K562 (cell line): ENCODE results near the gene NGRN. TPM values are rescaled to one million over a fixed set of nuclear protein-coding genes. Genes with fewer than 3 reads are reported as not detected.

Experiments
- ATAC-seq: fragments of 200-7000 bp; cut with Tn5 transposase; 3 replicates; pipeline ENCODE4 v1.9.1; 2020; ENCODE audit warnings: moderate library complexity
- BruUV-seq: library from RNA; stranded (reverse); fragments of 400-500 nt; replicated peaks from 2 replicates; lab custom pipeline; 2021; lab: Mats Ljungman, UMichigan
- CTCF ChIA-PET: fragments of 300-600 bp; formaldehyde crosslinking; extraction: SDS; loops from one replicate; lab custom pipeline; 2021; ENCODE audit warnings: low intra/inter-chr PET ratio; lab: Yijun Ruan, JAX
- POLR2A ChIA-PET: fragments of 300-600, 350-650 bp; sonication (Branson Sonifier 250); formaldehyde crosslinking; extraction: SDS; loops from one replicate; lab custom pipeline; 2021; ENCODE audit warnings: antibody characterized with exemption, inconsistent platforms; lab: Yijun Ruan, JAX
- DNase-seq, 4 experiments: peaks; one replicate each; pipeline versions ENCODE4 v3.0.0 to v3.0.0-alpha.2; 2011 to 2018; ENCODE audit warnings: low spot score in 3 of 4, mixed read lengths in 3 of 4; ENCODE audit errors: extremely low read depth in 1 of 4
- FAIRE-seq: peaks from 2 replicates; lab custom pipeline; 2011; peaks lifted over from hg19 to GRCh38; lab: Jason Lieb, UNC
- H2AFZ ChIP-seq: 2 replicates; pipeline ENCODE4 v1.6.0; 2011; ENCODE audit warnings: low read depth, low read length, control low read depth, inconsistent platforms
- H3K27ac ChIP-seq: fragments of 200-600 bp; 3 replicates; pipeline ENCODE4 v1.8.0; 2011; ENCODE audit warnings: low read depth, mild to moderate bottlenecking, control low read depth, inconsistent platforms, low read length, moderate library complexity, mixed read lengths; ENCODE audit errors: extremely low read depth
- H3K27me3 ChIP-seq, 2 experiments: fragments of 300-600 bp in 1 of 2; 2 replicates in 1 of 2; 3 replicates in 1 of 2; pipeline versions ENCODE4 v1.6.0 to v1.8.0; 2011; ENCODE audit warnings: inconsistent platforms in 2 of 2, low read length in 2 of 2, mild to moderate bottlenecking in 1 of 2, mixed read lengths in 1 of 2, moderate library complexity in 1 of 2; ENCODE audit not compliant: control insufficient read depth in 2 of 2, insufficient read depth in 2 of 2
- H3K36me3 ChIP-seq: fragments of 300-600 bp; 3 replicates; pipeline ENCODE4 v1.8.0; 2011; ENCODE audit warnings: mild to moderate bottlenecking, low read length, inconsistent platforms; ENCODE audit not compliant: control insufficient read depth, insufficient read depth
- H3K4me1 ChIP-seq, 2 experiments: fragments of 200-600 bp in 1 of 2; replicated peaks in 1 of 2; 2 replicates in 1 of 2; 3 replicates in 1 of 2; pipeline versions ENCODE4 v1.5.1 to v1.8.0; 2011; ENCODE audit warnings: inconsistent platforms in 2 of 2, low read length in 2 of 2, mild to moderate bottlenecking in 1 of 2, mixed read lengths in 1 of 2, moderate library complexity in 1 of 2; ENCODE audit not compliant: control insufficient read depth in 2 of 2, insufficient read depth in 2 of 2
- H3K4me2 ChIP-seq: 2 replicates; pipeline ENCODE4 v1.6.1; 2011; ENCODE audit warnings: low read length, control low read depth, inconsistent platforms, mixed read lengths; ENCODE audit not compliant: insufficient read depth
- H3K4me3 ChIP-seq: fragments of 200-600 bp; sonication (generic), shearing (Covaris generic); 2 replicates; pipeline ENCODE4 v1.5.1; 2016; ENCODE audit warnings: control low read depth, inconsistent platforms
- H3K79me2 ChIP-seq: fragments of 200-600 bp; 3 replicates; pipeline ENCODE4 v1.8.0; 2011; ENCODE audit warnings: low read length, inconsistent platforms; ENCODE audit not compliant: control insufficient read depth, insufficient read depth
- H3K9ac ChIP-seq, 2 experiments: 2 replicates each; pipeline versions ENCODE4 v1.6.0 to v1.6.1; 2011; ENCODE audit warnings: low read depth in 2 of 2, low read length in 2 of 2, control low read depth in 1 of 2, inconsistent platforms in 1 of 2, mild to moderate bottlenecking in 1 of 2, mixed read lengths in 1 of 2; ENCODE audit not compliant: insufficient read depth in 1 of 2
- H3K9me1 ChIP-seq: one replicate; pipeline ENCODE4 v1.6.0; 2011; ENCODE audit warnings: inconsistent platforms, mild to moderate bottlenecking, low read length, moderate library complexity; ENCODE audit not compliant: control insufficient read depth, insufficient read depth
- H3K9me3 ChIP-seq: replicated peaks from 2 replicates; pipeline ENCODE4 v1.5.1; 2011; ENCODE audit warnings: low read depth, low read length, inconsistent platforms; ENCODE audit not compliant: control insufficient read depth, insufficient read depth
- H4K20me1 ChIP-seq: replicated peaks from 2 replicates; pipeline ENCODE4 v1.6.1; 2011; ENCODE audit warnings: low read length, inconsistent platforms, mixed read lengths; ENCODE audit not compliant: control insufficient read depth, insufficient read depth
- ARNT ChIP-seq, 2 experiments: fragments of 450-650 bp; IDR thresholded peaks; 2 replicates each; pipeline ENCODE4 v1.6.1; 2016; ENCODE audit warnings: mild to moderate bottlenecking in 1 of 2
- CHD1 ChIP-seq: fragments of 200-600 bp; sonication (generic); IDR thresholded peaks from one replicate; pipeline ENCODE4 v1.6.1; 2012; ENCODE audit warnings: mild to moderate bottlenecking, moderate library complexity, low read length, inconsistent platforms
- E2F8 ChIP-seq: fragments of 450-650 bp; IDR thresholded peaks from 2 replicates; pipeline ENCODE4 v1.7.1; 2018; ENCODE audit warnings: mild to moderate bottlenecking, low read depth; ENCODE audit not compliant: partially characterized antibody
- GATA2 ChIP-seq: sonication (generic); formaldehyde crosslinking; IDR thresholded peaks from 2 replicates; pipeline ENCODE4 v1.4.0; 2020; ENCODE audit warnings: mild to moderate bottlenecking, missing genetic modification reagents
- HDAC3 ChIP-seq: fragments of 450-650 bp; IDR thresholded peaks from 2 replicates; pipeline ENCODE4 v1.6.1; 2018; ENCODE audit warnings: borderline replicate concordance, mild to moderate bottlenecking, moderate library complexity; ENCODE audit not compliant: partially characterized antibody
- MCM3 ChIP-seq: fragments of 450-650 bp; IDR thresholded peaks from 2 replicates; pipeline ENCODE4 v1.6.1; 2016
- PRMT5 ChIP-seq: sonication (generic); formaldehyde crosslinking; IDR thresholded peaks from 2 replicates; pipeline ENCODE4 v1.5.0; 2020; ENCODE audit warnings: missing genetic modification reagents
- SNAPC5 ChIP-seq: fragments of 250-450 bp; sonication (Bioruptor Pico); IDR thresholded peaks from 2 replicates; pipeline ENCODE4 v1.8.0; 2021; ENCODE audit warnings: moderate library complexity, mild to moderate bottlenecking, inconsistent platforms
- ZEB2 ChIP-seq: fragments of 450-650 bp; IDR thresholded peaks from 2 replicates; pipeline ENCODE4 v1.6.1; 2016
- ZKSCAN1 ChIP-seq: fragments of 150-350 bp; IDR thresholded peaks from 2 replicates; pipeline ENCODE4 v1.6.1; 2016; ENCODE audit warnings: low read depth, low read length
- ZSCAN29 ChIP-seq: fragments of 450-650 bp; IDR thresholded peaks from 2 replicates; pipeline ENCODE4 v1.6.1; 2017
- whole genome bisulfite sequencing: fragments of 100-300 bp; shearing (Covaris generic); methylation state at CpG from one replicate; pipeline ENCODE4 v1.1.6; 2016; ENCODE audit warnings: low coverage, mixed read lengths; ENCODE audit not compliant: insufficient coverage; ENCODE audit errors: missing lambda C conversion rate; 5-methylcytosine and 5-hydroxymethylcytosine counted together
- in situ Hi-C: fragments of 300-500 bp; cut with MboI; formaldehyde crosslinking; loops from 4 replicates; pipeline ENCODE4 v1.15.0; 2018; ENCODE audit warnings: inconsistent platforms, mixed read lengths
- intact Hi-C: fragments of 100-400 bp; cut with micrococcal nuclease; formaldehyde crosslinking; loops from 2 replicates; pipeline ENCODE4 v1.14.2; 2022
- polyA plus RNA-seq, 8 experiments: library from polyadenylated mRNA; depleted of rRNA in 4 of 8; stranded (reverse) in 5 of 8; unstranded in 3 of 8; fragments of >200 nt; fragmentation: Nextera tagmentation in 2 of 8; fragmentation: Illumina TruSeq in 1 of 8; extraction: Ambion mirVana in 2 of 8; extraction: Trizol in 1 of 8; gene quantifications; 2 replicates each; pipeline versions ENCODE4 v1.2.1 to v1.2.3, GENCODE V29; 2011 to 2014; ENCODE audit warnings: inconsistent platforms in 1 of 8, missing spikeins in 1 of 8
- total RNA-seq, 7 experiments: library from RNA; depleted of rRNA in 6 of 7; stranded (reverse); fragments of >200 nt in 6 of 7; fragmentation: Illumina TruSeq in 2 of 7; extraction: Trizol in 2 of 7; gene quantifications; 2 replicates each; pipeline versions ENCODE4 v1.2.1 to v1.2.3, GENCODE V29; 2011 to 2021; ENCODE audit warnings: low replicate concordance in 1 of 7
- TF ChIP-seq, protein P1 (sequence below): fragments of 450-650 bp; formaldehyde crosslinking; IDR thresholded peaks from 2 replicates; pipeline ENCODE4 v1.4.0; 2020; ENCODE audit warnings: mild to moderate bottlenecking, moderate library complexity
- TF ChIP-seq, protein P2 (sequence below), 3 experiments: IDR thresholded peaks in 2 of 3; conservative IDR thresholded peaks in 1 of 3; 2 replicates each; pipeline ENCODE4 v1.5.1; 2011 to 2012; ENCODE audit warnings: low read length in 3 of 3, mild to moderate bottlenecking in 3 of 3, control low read depth in 2 of 3, improper control_type of control experiment in 1 of 3, inconsistent platforms in 1 of 3, low read depth in 1 of 3, mixed read lengths in 1 of 3, moderate library complexity in 1 of 3; ENCODE audit not compliant: insufficient read depth in 2 of 3

NGRN gene
- total and polyA plus RNA-seq, 9 of the 15 experiments (the other 6 are each of a cell fraction or from before 2014, with no cell fraction given): 14.0 to 73.4 (median 60.0) TPM

DNA sequence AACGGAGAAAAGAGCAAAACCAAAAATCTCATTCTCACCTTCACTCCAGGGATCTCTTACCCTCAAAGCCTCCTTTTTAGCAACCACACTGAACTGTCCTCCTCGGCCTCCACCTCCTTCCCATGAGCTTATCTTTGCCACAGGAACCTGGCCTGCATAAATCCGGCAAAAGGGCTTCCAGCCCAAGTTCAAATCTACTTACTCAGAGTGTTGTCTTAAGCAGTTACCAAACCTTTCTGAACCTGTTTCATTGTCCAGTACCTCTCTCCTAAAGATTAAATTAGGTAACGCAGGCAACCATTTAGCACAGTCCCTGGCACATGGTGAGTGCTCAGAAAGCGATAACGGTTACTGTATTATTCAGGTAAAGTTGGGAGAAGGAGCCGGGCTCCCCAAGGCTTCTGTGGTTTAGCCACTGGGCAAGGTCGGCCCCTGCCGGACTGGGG is 32.5 kb upstream of the NGRN start:
- in situ Hi-C loops (loop anchor here (10.0 kb wide), 1 partner anchor 448 kb away; no protein-coding TSS in a partner anchor), intact Hi-C loops (loop anchor here (1.0 to 5.0 kb wide), 2 partner anchors 54 to 90 kb away; no protein-coding TSS in a partner anchor)
- Histone ChIP-seq H3K9me1 (no peaks in the 10 kb centered on the region), H3K4me3 (peak overlapping the region; percentile 78), H3K79me2 (peaks cover 32% of the 10 kb centered on the region), H4K20me1 (0 out of 2 replicates have a peak, but pooled peaks cover 4% of the 10 kb centered on the region), H3K4me1 (peaks cover 7 to 41% of the 10 kb centered on the region in 2 experiments; a peak in 3 of 5 replicates), H3K27ac (peak overlapping the region; percentile 83), H3K9me3 (no peaks in the 10 kb centered on the region), H3K36me3 (peaks cover 54% of the 10 kb centered on the region), H2AFZ (peak overlapping the region; percentile 66), H3K4me2 (peak overlapping the region; percentile 94), H3K9ac (peak overlapping the region; percentile 79 to 93), H3K27me3 (no peaks in the 10 kb centered on the region)
- FAIRE-seq: peak; percentile 82
- WGBS: 0% methylated on average over 9 of the region's 9 CpGs
- ATAC-seq: peak; percentile 8
- CTCF ChIA-PET: interaction anchor here (0.5 to 1.4 kb wide), 4 partner anchors 73 to 462 kb away, joined by 3 to 8 read pairs (median 4); no protein-coding TSS in a partner anchor
- BruUV-seq: no TSS peak
- peak in 2 of 4 experiments; percentile 36 to 64 for DNase-seq
- POLR2A ChIA-PET: interaction anchor here (0.5 to 2.0 kb wide), 12 partner anchors 9 to 151 kb away, joined by 3 to 15 read pairs (median 4); partner anchors contain the start of genes SEMA4B and TTLL13
- TF ChIP-seq SNAPC5 (CRISPR knock-in tag) (no peak), HDAC3 (no peak), MCM3 (no peak), CHD1 (no peak), PRMT5 (CRISPR knock-in tag) (no peak), ZSCAN29 (0 out of 2 replicates have a peak, but pooled peaks have one; percentile 36), E2F8 (no peak), ZKSCAN1 (peak; percentile 60; the same call in 1 of the 2 replicates), ARNT (IDR thresholded peaks at IDR 0.05) (peak in 1 of 2 experiments; percentile 36; a peak in 1 of 4 replicates), ZEB2 (peak; percentile 40; the same call in 1 of the 2 replicates), GATA2 (CRISPR knock-in tag) (0 out of 2 replicates have a peak, but pooled peaks have one; percentile 42)
- TF ChIP-seq, protein P1, sequence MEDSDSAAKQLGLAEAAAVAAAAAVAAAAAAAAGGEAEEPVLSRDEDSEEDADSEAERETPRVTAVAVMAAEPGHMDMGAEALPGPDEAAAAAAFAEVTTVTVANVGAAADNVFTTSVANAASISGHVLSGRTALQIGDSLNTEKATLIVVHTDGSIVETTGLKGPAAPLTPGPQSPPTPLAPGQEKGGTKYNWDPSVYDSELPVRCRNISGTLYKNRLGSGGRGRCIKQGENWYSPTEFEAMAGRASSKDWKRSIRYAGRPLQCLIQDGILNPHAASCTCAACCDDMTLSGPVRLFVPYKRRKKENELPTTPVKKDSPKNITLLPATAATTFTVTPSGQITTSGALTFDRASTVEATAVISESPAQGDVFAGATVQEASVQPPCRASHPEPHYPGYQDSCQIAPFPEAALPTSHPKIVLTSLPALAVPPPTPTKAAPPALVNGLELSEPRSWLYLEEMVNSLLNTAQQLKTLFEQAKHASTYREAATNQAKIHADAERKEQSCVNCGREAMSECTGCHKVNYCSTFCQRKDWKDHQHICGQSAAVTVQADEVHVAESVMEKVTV (CRISPR knock-in tag): 0 out of 2 replicates have a peak, but pooled peaks have one; percentile 28
- TF ChIP-seq, protein P2, sequence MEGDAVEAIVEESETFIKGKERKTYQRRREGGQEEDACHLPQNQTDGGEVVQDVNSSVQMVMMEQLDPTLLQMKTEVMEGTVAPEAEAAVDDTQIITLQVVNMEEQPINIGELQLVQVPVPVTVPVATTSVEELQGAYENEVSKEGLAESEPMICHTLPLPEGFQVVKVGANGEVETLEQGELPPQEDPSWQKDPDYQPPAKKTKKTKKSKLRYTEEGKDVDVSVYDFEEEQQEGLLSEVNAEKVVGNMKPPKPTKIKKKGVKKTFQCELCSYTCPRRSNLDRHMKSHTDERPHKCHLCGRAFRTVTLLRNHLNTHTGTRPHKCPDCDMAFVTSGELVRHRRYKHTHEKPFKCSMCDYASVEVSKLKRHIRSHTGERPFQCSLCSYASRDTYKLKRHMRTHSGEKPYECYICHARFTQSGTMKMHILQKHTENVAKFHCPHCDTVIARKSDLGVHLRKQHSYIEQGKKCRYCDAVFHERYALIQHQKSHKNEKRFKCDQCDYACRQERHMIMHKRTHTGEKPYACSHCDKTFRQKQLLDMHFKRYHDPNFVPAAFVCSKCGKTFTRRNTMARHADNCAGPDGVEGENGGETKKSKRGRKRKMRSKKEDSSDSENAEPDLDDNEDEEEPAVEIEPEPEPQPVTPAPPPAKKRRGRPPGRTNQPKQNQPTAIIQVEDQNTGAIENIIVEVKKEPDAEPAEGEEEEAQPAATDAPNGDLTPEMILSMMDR (IDR thresholded peaks at IDR 0.05 in 2 of 3, conservative IDR thresholded peaks at IDR 0.05 in 1 of 3; ENCODE audit: insufficient read depth in 2 of 3, low read depth in 1 of 3, low read length in 3 of 3): peak; percentile 64 to 70 (median 69)
